Measurements from ENCODE around the gene MATK. TPM values are rescaled to one million over a fixed set of nuclear protein-coding genes. Genes with fewer than 3 reads are reported as not detected.

The MATK gene
- total and polyA plus RNA-seq, 10 of the 15 experiments (the other 5 are each of a cell fraction or from before 2014, with no cell fraction given) = 0.24 to 2.2 (median 1.1) TPM; not detected in 2

DNA sequence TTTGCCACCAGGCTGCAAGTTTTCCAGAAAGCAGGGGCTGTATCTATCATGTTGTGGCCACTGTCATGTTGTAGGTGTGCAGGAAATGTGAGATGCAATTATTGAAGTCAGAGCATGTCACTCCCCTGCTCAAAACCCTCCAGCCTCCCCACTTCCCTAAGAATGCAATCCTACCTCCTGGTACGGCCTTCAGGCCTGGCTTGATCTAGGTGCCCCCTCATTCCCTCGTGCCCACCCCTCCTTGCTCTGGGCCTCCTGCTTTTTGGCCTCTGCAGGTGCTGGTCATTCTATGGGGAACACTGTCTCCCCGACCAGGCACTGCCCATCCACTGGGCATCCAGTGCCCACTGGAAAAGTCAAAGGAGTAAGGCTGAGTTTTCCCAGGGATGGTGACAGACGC, 28.5 kb upstream of the MATK start (continued):
- TF ChIP-seq, protein P1, sequence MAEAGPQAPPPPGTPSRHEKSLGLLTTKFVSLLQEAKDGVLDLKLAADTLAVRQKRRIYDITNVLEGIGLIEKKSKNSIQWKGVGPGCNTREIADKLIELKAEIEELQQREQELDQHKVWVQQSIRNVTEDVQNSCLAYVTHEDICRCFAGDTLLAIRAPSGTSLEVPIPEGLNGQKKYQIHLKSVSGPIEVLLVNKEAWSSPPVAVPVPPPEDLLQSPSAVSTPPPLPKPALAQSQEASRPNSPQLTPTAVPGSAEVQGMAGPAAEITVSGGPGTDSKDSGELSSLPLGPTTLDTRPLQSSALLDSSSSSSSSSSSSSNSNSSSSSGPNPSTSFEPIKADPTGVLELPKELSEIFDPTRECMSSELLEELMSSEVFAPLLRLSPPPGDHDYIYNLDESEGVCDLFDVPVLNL (IDR thresholded peaks at IDR 0.05; ENCODE audit: low read depth, low read length) = no peak
- TF ChIP-seq PAX5 (IDR thresholded peaks at IDR 0.05; ENCODE audit: borderline replicate concordance, low read depth, low read length) = no peak
- no peak for TF ChIP-seq NR2C1 (IDR thresholded peaks at IDR 0.05)

DNA sequence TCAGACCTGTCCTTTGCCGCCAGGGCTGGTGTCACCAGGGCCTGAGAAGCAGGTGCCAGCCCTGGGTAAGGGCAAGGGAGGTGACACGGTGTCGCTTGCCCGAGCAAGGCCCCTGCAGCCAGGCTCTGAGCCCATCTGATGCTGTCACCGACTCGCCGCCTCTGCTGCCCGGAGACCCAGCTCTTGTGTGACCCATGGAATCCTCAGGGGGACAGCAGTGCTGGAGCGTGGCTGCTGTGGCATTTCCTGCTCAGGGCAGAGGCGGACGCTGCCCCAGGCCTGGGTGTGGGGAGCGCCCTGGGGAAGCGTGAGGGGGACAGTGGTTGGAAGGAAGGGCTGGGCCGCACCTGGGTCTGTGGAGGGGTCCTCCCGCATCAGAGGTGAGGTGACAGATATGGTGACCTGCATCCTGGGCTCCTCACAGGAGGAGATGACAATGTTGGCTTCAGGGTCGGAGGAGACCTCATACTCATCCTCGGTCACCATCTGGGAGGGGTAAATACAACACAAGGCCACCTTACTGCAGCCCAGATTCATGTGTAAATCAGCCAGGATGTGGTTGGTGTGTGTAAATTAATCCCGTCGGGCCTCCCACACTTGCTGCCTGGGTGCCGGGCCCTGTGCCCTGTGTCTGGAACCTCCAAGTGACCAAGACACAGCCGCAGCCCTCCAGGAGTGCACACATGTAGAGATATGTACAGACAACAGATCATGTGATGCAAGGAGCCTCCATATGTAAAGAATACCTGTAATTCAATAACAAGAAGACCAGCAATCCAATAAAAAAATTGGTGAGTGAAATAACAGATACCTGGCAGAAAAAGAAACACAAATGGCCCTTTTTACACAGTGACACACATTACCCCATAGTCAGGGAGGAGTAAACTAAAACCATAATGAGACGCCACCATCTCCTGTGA, 27.6 kb upstream of the MATK start:
- ChIA-PET CTCF (no interaction called here), RAD21 (ENCODE audit: unreplicated experiment) (no interaction called here), SMC1A (ENCODE audit: uncharacterized antibody, unreplicated experiment) (interaction anchor here (0.6 to 0.9 kb wide), 2 partner anchors 51 to 868 kb away, joined by 3 read pairs; partner anchors contain the start of gene MRPL54), POLR2A (no interaction called here)
- Histone ChIP-seq H3K27me3 (replicated peaks in 1 of 2; ENCODE audit: control insufficient read depth in 2 of 2, insufficient read depth in 2 of 2, low read length in 1 of 2) (no peaks in the 10 kb centered on the region), H3K27ac (ENCODE audit: control insufficient read depth, insufficient read depth) (no peak overlapping the region), H3K79me2 (ENCODE audit: control insufficient read depth, insufficient read depth, low read length) (no peaks in the 10 kb centered on the region), H3K36me3 (ENCODE audit: control insufficient read depth in 2 of 2, insufficient read depth in 2 of 2, low read length in 1 of 2) (no peaks in the 10 kb centered on the region), H3K9me3 (replicated peaks; ENCODE audit: control insufficient read depth, insufficient read depth, low read length) (no peaks in the 10 kb centered on the region; the same call in 2 of the 3 replicates), H4K20me1 (ENCODE audit: control insufficient read depth, insufficient read depth) (no peaks in the 10 kb centered on the region), H3K4me3 (no peak overlapping the region), H3K4me2 (ENCODE audit: control insufficient read depth, insufficient read depth) (no peak overlapping the region), H3K4me1 (ENCODE audit: control insufficient read depth, insufficient read depth, low read length) (peaks cover 14% of the 10 kb centered on the region), H3K9ac (ENCODE audit: control insufficient read depth, insufficient read depth, low read length) (no peak overlapping the region), H2AFZ (ENCODE audit: control insufficient read depth, low read depth, low read length) (no peak overlapping the region)
- in situ Hi-C loops (cut with MboI) = no loop called here
- DNase-seq (ENCODE audit: low read depth, low spot score) (no peak), ATAC-seq (no peak), FAIRE-seq (no peak)
- WGBS (ENCODE audit: insufficient coverage, insufficient replicate concordance, low lambda C conversion rate, missing lambda C conversion rate) = 65% methylated on average over 22 of the region's 22 CpGs
- BruUV-seq (replicated peaks) = no TSS peak
- intact Hi-C loops (cut with micrococcal nuclease; ENCODE audit: unreplicated experiment) = no loop called here
- no peak for TF ChIP-seq RELA (IDR thresholded peaks at IDR 0.05; ENCODE audit: borderline replicate concordance, partially characterized antibody)
- TF ChIP-seq, protein P2, sequence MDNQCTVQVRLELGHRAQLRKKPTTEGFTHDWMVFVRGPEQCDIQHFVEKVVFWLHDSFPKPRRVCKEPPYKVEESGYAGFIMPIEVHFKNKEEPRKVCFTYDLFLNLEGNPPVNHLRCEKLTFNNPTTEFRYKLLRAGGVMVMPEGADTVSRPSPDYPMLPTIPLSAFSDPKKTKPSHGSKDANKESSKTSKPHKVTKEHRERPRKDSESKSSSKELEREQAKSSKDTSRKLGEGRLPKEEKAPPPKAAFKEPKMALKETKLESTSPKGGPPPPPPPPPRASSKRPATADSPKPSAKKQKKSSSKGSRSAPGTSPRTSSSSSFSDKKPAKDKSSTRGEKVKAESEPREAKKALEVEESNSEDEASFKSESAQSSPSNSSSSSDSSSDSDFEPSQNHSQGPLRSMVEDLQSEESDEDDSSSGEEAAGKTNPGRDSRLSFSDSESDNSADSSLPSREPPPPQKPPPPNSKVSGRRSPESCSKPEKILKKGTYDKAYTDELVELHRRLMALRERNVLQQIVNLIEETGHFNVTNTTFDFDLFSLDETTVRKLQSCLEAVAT (IDR thresholded peaks at IDR 0.05) = no peak
- TF ChIP-seq, protein P3, sequence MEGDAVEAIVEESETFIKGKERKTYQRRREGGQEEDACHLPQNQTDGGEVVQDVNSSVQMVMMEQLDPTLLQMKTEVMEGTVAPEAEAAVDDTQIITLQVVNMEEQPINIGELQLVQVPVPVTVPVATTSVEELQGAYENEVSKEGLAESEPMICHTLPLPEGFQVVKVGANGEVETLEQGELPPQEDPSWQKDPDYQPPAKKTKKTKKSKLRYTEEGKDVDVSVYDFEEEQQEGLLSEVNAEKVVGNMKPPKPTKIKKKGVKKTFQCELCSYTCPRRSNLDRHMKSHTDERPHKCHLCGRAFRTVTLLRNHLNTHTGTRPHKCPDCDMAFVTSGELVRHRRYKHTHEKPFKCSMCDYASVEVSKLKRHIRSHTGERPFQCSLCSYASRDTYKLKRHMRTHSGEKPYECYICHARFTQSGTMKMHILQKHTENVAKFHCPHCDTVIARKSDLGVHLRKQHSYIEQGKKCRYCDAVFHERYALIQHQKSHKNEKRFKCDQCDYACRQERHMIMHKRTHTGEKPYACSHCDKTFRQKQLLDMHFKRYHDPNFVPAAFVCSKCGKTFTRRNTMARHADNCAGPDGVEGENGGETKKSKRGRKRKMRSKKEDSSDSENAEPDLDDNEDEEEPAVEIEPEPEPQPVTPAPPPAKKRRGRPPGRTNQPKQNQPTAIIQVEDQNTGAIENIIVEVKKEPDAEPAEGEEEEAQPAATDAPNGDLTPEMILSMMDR (IDR thresholded peaks at IDR 0.05 in 2 of 3, conservative IDR thresholded peaks at IDR 0.05 in 1 of 3; ENCODE audit: control insufficient read depth in 2 of 3, extremely low read depth in 1 of 3, insufficient read depth in 1 of 3, low read depth in 3 of 3, low read length in 3 of 3) = no peak
- TF ChIP-seq NBN (IDR thresholded peaks at IDR 0.05) = no peak
- TF ChIP-seq, protein P4, sequence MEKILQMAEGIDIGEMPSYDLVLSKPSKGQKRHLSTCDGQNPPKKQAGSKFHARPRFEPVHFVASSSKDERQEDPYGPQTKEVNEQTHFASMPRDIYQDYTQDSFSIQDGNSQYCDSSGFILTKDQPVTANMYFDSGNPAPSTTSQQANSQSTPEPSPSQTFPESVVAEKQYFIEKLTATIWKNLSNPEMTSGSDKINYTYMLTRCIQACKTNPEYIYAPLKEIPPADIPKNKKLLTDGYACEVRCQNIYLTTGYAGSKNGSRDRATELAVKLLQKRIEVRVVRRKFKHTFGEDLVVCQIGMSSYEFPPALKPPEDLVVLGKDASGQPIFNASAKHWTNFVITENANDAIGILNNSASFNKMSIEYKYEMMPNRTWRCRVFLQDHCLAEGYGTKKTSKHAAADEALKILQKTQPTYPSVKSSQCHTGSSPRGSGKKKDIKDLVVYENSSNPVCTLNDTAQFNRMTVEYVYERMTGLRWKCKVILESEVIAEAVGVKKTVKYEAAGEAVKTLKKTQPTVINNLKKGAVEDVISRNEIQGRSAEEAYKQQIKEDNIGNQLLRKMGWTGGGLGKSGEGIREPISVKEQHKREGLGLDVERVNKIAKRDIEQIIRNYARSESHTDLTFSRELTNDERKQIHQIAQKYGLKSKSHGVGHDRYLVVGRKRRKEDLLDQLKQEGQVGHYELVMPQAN (conservative IDR thresholded peaks at IDR 0.05) = no peak
- no peak for TF ChIP-seq CHD4 (IDR thresholded peaks at IDR 0.05)
- TF ChIP-seq GATAD2B (conservative IDR thresholded peaks at IDR 0.05; ENCODE audit: low read depth) = no peak
- no peak for TF ChIP-seq ZSCAN29 (IDR thresholded peaks at IDR 0.05)
- TF ChIP-seq, protein P5, sequence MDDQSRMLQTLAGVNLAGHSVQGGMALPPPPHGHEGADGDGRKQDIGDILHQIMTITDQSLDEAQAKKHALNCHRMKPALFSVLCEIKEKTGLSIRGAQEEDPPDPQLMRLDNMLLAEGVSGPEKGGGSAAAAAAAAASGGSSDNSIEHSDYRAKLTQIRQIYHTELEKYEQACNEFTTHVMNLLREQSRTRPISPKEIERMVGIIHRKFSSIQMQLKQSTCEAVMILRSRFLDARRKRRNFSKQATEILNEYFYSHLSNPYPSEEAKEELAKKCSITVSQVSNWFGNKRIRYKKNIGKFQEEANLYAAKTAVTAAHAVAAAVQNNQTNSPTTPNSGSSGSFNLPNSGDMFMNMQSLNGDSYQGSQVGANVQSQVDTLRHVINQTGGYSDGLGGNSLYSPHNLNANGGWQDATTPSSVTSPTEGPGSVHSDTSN (IDR thresholded peaks at IDR 0.05; ENCODE audit: insufficient replicate concordance, low read depth, low read length) = no peak
- TF ChIP-seq MYB (IDR thresholded peaks at IDR 0.05; ENCODE audit: borderline replicate concordance, low read depth, low read length) = no peak
- TF ChIP-seq RB1 (IDR thresholded peaks at IDR 0.05; ENCODE audit: borderline replicate concordance) = no peak

All from GM12878 (cell line).